Colonic mucosa (tissue), 4 donors: ENCODE results near the gene RAB15. TPM values are rescaled to one million over a fixed set of nuclear protein-coding genes. Genes with fewer than 3 reads are reported as not detected.

Experiments used
- DNase-seq: peaks from one replicate; pipeline ENCODE4 v3.0.0-alpha.2; 2020
- H3K27ac ChIP-seq: fragments of 200-600 bp; one replicate; pipeline ENCODE4 v1.8.0; 2021
- H3K27me3 ChIP-seq: fragments of 200-600 bp; one replicate; pipeline ENCODE4 v1.8.0; 2021
- H3K36me3 ChIP-seq: fragments of 200-600 bp; one replicate; pipeline ENCODE4 v1.8.0; 2021
- H3K4me1 ChIP-seq: fragments of 200-600 bp; one replicate; pipeline ENCODE4 v1.8.0; 2021; ENCODE audit warnings: mild to moderate bottlenecking
- H3K4me3 ChIP-seq: fragments of 200-600 bp; one replicate; pipeline ENCODE4 v1.8.0; 2021
- H3K9ac ChIP-seq, 2 donors: one replicate each; pipeline ENCODE4 v1.7.0; 2013; ENCODE audit warnings: control low read depth in 2 of 2, low read depth in 2 of 2, low read length in 2 of 2
- H3K9me3 ChIP-seq: fragments of 200-600 bp; one replicate; pipeline ENCODE4 v1.8.0; 2021
- CTCF ChIP-seq: fragments of 200-600 bp; IDR thresholded peaks from one replicate; pipeline ENCODE4 v1.8.0; 2022; ENCODE audit warnings: antibody characterized with exemption, mild to moderate bottlenecking
- intact Hi-C: fragments of 100-400 bp; cut with DNase I; formaldehyde crosslinking; loops from one replicate; pipeline ENCODE4 v1.14.1; 2022
- total RNA-seq, 2 donors: library from RNA; stranded (reverse); fragmentation: NEBNext Ultra II Directional in 1 of 2; extraction: Animal tissue kit (Norgen Biotek cat#: 25700) in 1 of 2; gene quantifications; one replicate each; pipeline ENCODE4 v1.2.1, GENCODE V29; 2021
- donor health status: healthy.
- donor health status: DM: no; HTN: no; CAD: no.
- donor health status: DM: no; HTN: no; CAD: no.

RAB15 gene
- 10 to 100 TPM; 33.3 to 43.8 TPM for total RNA-seq

GRCh38 chr14:64971943-64972791 lies at the start of gene RAB15:
Gene RAB15 (minus strand): TSS chr14:64972336. CDS start chr14:64972076, 260 bp downstream.
- DNase-seq: peak; percentile 45
- H3K36me3 ChIP-seq: no peaks in the 10 kb centered on the region
- H3K4me3 ChIP-seq: peak within 1 kb of the TSS; percentile 72
- no peaks in the 10 kb centered on the region for H3K27me3 ChIP-seq
- H3K4me1 ChIP-seq: no peaks in the 10 kb centered on the region
- H3K27ac ChIP-seq: peak within 1 kb of the TSS; percentile 19
- no peak for TF ChIP-seq CTCF
- intact Hi-C loops: no loop called here
- no peaks in the 10 kb centered on the region for H3K9me3 ChIP-seq
- H3K9ac ChIP-seq: peak within 1 kb of the TSS; percentile 57 to 72

GRCh38 chr14:65019944-65020566 lies 47.9 kb upstream of the RAB15 start:
- DNase-seq: peak; percentile 35
- Histone ChIP-seq H3K27ac (no peak overlapping the region), H3K4me1 (no peaks in the 10 kb centered on the region), H3K36me3 (no peaks in the 10 kb centered on the region), H3K4me3 (no peak overlapping the region), H3K9me3 (no peaks in the 10 kb centered on the region), H3K9ac (no peak overlapping the region), H3K27me3 (no peaks in the 10 kb centered on the region)
- intact Hi-C loops: no loop called here
- peak; percentile 68 for TF ChIP-seq CTCF

GRCh38 chr14:65016471-65016870 lies 44.3 kb upstream of the RAB15 start:
- intact Hi-C loops: no loop called here
- Histone ChIP-seq H3K9ac (no peak overlapping the region), H3K27ac (no peak overlapping the region), H3K4me1 (no peaks in the 10 kb centered on the region), H3K36me3 (no peaks in the 10 kb centered on the region), H3K9me3 (no peaks in the 10 kb centered on the region), H3K4me3 (no peak overlapping the region), H3K27me3 (no peaks in the 10 kb centered on the region)
- no peak for DNase-seq
- no peak for TF ChIP-seq CTCF

- H3K36me3 ChIP-seq: no peaks in the 10 kb centered on the region
- intact Hi-C loops: no loop called here
Measured at GRCh38 chr14:65015391-65015790, 43.3 kb upstream of the RAB15 start.

GRCh38 chr14:65012353-65012752 lies 40.2 kb upstream of the RAB15 start:
- intact Hi-C loops: no loop called here
- H3K9ac ChIP-seq: no peak overlapping the region
- no peak overlapping the region for H3K27ac ChIP-seq
- H3K4me3 ChIP-seq: no peak overlapping the region
- H3K4me1 ChIP-seq: no peaks in the 10 kb centered on the region
- no peak for TF ChIP-seq CTCF
- H3K36me3 ChIP-seq: no peaks in the 10 kb centered on the region
- H3K9me3 ChIP-seq: no peaks in the 10 kb centered on the region
- DNase-seq: no peak
- H3K27me3 ChIP-seq: no peaks in the 10 kb centered on the region

More at GRCh38 chr14:65015391-65015790, 43.3 kb upstream of the RAB15 start:
- no peak for TF ChIP-seq CTCF
- Histone ChIP-seq H3K27ac (no peak overlapping the region), H3K4me1 (no peaks in the 10 kb centered on the region), H3K4me3 (no peak overlapping the region), H3K9ac (no peak overlapping the region), H3K27me3 (no peaks in the 10 kb centered on the region), H3K9me3 (no peaks in the 10 kb centered on the region)
- DNase-seq: no peak
